ENCODE measurements around the gene VPS41. TPM values are rescaled to one million over a fixed set of nuclear protein-coding genes. Genes with fewer than 3 reads are reported as not detected.

VPS41 gene
- total RNA-seq, 3 donors from 2014 or later (not counting 1 experiment from before 2014, with no cell fraction given): 67.3 to 81.8 (median 78.9) TPM

DNA sequence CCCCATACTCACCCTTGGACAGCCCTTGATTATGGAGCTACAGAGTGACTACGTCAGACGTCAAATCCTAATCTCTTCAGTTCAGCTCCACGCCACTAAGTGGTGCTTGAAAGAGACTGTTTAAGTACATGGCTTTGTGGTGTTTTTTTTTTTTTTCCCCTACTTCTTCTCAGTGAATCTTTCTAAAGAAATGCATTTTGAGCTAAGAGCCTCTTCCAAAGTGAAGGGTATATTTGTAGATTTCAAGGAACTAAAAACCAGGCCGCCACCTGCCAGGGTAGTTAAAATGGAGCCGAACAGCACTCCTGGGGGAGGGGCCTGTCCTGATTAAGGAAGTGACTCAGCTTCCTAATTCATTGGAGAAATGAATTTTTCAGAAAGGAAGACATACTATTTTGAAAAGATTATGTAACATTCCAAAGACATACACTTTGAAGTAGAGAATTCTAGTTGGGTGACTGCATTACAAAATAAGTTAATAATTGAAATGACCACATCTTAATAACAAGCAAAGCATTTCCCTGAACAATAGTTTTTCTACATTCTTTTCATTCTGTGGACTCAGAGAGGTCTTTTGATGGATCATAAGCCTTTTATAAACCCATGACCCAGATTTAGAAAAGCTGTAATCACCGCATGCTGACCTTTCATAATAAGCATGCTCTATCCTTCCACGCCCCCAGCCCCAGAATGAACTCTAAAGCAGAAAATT is 20.6 kb upstream of the VPS41 start:
- Mint-ChIP-seq H3K9me3 (no peaks in the 10 kb centered on the region), H3K4me1 (no peaks in the 10 kb centered on the region), H3K4me3 (no peak overlapping the region), H3K27ac (no peak overlapping the region), H3K36me3 (no peaks in the 10 kb centered on the region), H3K27me3 (ENCODE audit: low read depth in 2 of 2) (peaks cover 2 to 9% of the 10 kb centered on the region in 2 donors)
- Histone ChIP-seq H3K27me3 (ENCODE audit: control insufficient read depth, insufficient read depth, low read length) (no peaks in the 10 kb centered on the region), H3K4me3 (ENCODE audit: low read length) (no peak overlapping the region), H3K4me1 (ENCODE audit: control insufficient read depth, insufficient read depth, low read length) (no peaks in the 10 kb centered on the region), H3K9me3 (ENCODE audit: control insufficient read depth, insufficient read depth, low read length) (no peaks in the 10 kb centered on the region), H3K36me3 (ENCODE audit: control insufficient read depth, insufficient read depth, low read length) (no peaks in the 10 kb centered on the region), H3K27ac (ENCODE audit: low read length) (no peak overlapping the region)
- no peak for DNase-seq
- 86% methylated on average over 7 of the region's 7 CpGs for WGBS (ENCODE audit: insufficient coverage)
- ATAC-seq: no peak
- TF ChIP-seq, protein P1, sequence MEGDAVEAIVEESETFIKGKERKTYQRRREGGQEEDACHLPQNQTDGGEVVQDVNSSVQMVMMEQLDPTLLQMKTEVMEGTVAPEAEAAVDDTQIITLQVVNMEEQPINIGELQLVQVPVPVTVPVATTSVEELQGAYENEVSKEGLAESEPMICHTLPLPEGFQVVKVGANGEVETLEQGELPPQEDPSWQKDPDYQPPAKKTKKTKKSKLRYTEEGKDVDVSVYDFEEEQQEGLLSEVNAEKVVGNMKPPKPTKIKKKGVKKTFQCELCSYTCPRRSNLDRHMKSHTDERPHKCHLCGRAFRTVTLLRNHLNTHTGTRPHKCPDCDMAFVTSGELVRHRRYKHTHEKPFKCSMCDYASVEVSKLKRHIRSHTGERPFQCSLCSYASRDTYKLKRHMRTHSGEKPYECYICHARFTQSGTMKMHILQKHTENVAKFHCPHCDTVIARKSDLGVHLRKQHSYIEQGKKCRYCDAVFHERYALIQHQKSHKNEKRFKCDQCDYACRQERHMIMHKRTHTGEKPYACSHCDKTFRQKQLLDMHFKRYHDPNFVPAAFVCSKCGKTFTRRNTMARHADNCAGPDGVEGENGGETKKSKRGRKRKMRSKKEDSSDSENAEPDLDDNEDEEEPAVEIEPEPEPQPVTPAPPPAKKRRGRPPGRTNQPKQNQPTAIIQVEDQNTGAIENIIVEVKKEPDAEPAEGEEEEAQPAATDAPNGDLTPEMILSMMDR (IDR thresholded peaks at IDR 0.05): no peak
- intact Hi-C loops (cut with micrococcal nuclease): no loop called here

DNA sequence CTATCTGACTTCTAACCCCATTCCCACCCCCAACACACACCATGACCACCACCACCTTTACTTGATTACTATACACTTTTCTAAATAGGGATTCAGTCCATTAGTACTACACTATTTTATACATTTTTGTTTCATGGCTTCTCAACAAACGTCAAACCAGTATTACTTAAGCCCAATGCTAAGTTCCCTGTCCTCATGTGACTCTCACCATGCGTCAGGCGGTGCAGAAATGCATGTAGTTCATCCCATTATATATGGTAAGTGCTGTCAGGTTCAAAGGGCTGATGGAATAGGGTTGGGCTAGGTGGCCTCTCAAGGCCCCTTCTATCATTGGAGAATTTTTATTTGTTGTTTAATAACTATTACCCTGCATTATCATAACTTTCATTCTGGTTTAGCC is 19.5 kb upstream of the VPS41 start:
- Histone ChIP-seq H3K27me3 (ENCODE audit: control insufficient read depth, insufficient read depth, low read length) (no peaks in the 10 kb centered on the region), H3K36me3 (ENCODE audit: control insufficient read depth, insufficient read depth, low read length) (no peaks in the 10 kb centered on the region), H3K9me3 (ENCODE audit: control insufficient read depth, insufficient read depth, low read length) (no peaks in the 10 kb centered on the region), H3K4me1 (ENCODE audit: control insufficient read depth, insufficient read depth, low read length) (no peaks in the 10 kb centered on the region), H3K27ac (ENCODE audit: low read length) (no peak overlapping the region), H3K4me3 (ENCODE audit: low read length) (no peak overlapping the region)
- Mint-ChIP-seq H3K4me1 (no peaks in the 10 kb centered on the region), H3K27me3 (ENCODE audit: low read depth in 2 of 2) (peaks cover 2 to 9% of the 10 kb centered on the region in 2 donors), H3K27ac (no peak overlapping the region), H3K9me3 (no peaks in the 10 kb centered on the region), H3K36me3 (no peaks in the 10 kb centered on the region), H3K4me3 (no peak overlapping the region)
- TF ChIP-seq, protein P1 (IDR thresholded peaks at IDR 0.05): no peak
- no peak for ATAC-seq
- intact Hi-C loops (cut with micrococcal nuclease): no loop called here
- DNase-seq: no peak
- 95% methylated on average over 3 of the region's 3 CpGs for WGBS (ENCODE audit: insufficient coverage)

DNA sequence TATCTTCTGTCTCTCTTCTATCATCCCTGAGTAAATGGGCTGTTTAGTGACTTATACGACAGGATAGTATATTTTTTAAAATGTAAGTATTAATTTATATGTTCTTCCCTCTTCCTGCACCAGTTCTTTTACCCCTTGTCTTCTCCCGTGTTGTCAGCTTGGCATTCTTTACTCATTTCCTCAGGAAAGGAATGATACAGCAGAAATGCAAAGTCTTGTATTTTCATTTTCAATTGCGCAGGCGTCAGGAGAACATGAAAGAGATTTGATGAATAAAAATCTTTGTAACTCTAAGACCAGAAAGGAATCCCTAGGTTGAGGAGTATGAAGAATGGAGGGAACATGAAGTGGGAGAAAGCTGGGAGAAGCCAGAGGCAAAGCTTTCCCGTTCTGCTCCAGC is 18.8 kb upstream of the VPS41 start:
- ATAC-seq (no peak), DNase-seq (no peak)
- Mint-ChIP-seq H3K4me3 (no peak overlapping the region), H3K9me3 (no peaks in the 10 kb centered on the region), H3K4me1 (no peaks in the 10 kb centered on the region), H3K27ac (no peak overlapping the region), H3K27me3 (ENCODE audit: low read depth in 2 of 2) (peaks cover 2 to 9% of the 10 kb centered on the region in 2 donors), H3K36me3 (no peaks in the 10 kb centered on the region)
- Histone ChIP-seq H3K4me1 (ENCODE audit: control insufficient read depth, insufficient read depth, low read length) (no peaks in the 10 kb centered on the region), H3K4me3 (ENCODE audit: low read length) (no peak overlapping the region), H3K36me3 (ENCODE audit: control insufficient read depth, insufficient read depth, low read length) (no peaks in the 10 kb centered on the region), H3K9me3 (ENCODE audit: control insufficient read depth, insufficient read depth, low read length) (no peaks in the 10 kb centered on the region), H3K27me3 (ENCODE audit: control insufficient read depth, insufficient read depth, low read length) (no peaks in the 10 kb centered on the region), H3K27ac (ENCODE audit: low read length) (no peak overlapping the region)
- 32% methylated on average over 3 of the region's 5 CpGs for WGBS (ENCODE audit: insufficient coverage)
- TF ChIP-seq, protein P1 (IDR thresholded peaks at IDR 0.05): no peak
- intact Hi-C loops (cut with micrococcal nuclease): no loop called here

DNA sequence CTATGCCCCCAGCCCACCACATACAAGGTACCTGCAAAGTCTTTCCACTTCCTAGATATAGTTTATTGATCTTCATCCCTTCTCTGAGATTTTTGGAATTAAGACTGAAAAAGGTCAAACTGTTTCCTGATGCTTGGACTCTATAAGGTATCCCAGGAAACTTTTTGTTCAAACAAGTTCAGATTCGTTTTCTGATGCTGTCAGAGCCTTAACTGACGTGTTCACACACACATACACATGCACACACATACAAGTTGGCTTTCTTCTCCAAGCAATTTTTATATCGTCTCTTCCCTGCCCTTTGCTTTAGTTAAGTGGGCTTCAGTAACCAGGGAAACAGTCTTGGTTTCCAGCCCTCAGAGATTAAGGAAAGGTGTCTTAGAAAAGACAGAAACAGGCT is 11.7 kb upstream of the VPS41 start:
- H3K27ac Mint-ChIP-seq: no peak overlapping the region
- H3K9me3 Mint-ChIP-seq: no peaks in the 10 kb centered on the region
- Histone ChIP-seq H3K4me3 (ENCODE audit: low read length) (no peak overlapping the region), H3K4me1 (ENCODE audit: control insufficient read depth, insufficient read depth, low read length) (no peaks in the 10 kb centered on the region), H3K27ac (ENCODE audit: low read length) (no peak overlapping the region), H3K9me3 (ENCODE audit: control insufficient read depth, insufficient read depth, low read length) (no peaks in the 10 kb centered on the region), H3K27me3 (ENCODE audit: control insufficient read depth, insufficient read depth, low read length) (peaks cover 2% of the 10 kb centered on the region), H3K36me3 (ENCODE audit: control insufficient read depth, insufficient read depth, low read length) (no peaks in the 10 kb centered on the region)
- H3K27me3 Mint-ChIP-seq (ENCODE audit: low read depth in 2 of 2): peaks cover 10 to 18% of the 10 kb centered on the region in 2 donors
- DNase-seq (no peak), ATAC-seq (no peak)
- H3K4me3 Mint-ChIP-seq: no peak overlapping the region
- 78% methylated on average over 3 of the region's 3 CpGs for WGBS (ENCODE audit: insufficient coverage)
- intact Hi-C loops (cut with micrococcal nuclease): no loop called here
- TF ChIP-seq, protein P1 (IDR thresholded peaks at IDR 0.05): no peak
- no peaks in the 10 kb centered on the region for H3K4me1 Mint-ChIP-seq
- no peaks in the 10 kb centered on the region for H3K36me3 Mint-ChIP-seq

Data from natural killer cell (primary cell).